Uterus (tissue), 2 donors: Measurements from ENCODE around the gene PTBP2.

ENCODE experiments used
- CTCF ChIP-seq, 4 experiments: fragments of 200-600 bp in 2 of 4; fragments of 450-650 bp in 2 of 4; sonication (generic) in 2 of 4; IDR thresholded peaks; one replicate each; pipeline ENCODE4 v1.5.1; 2016 to 2019; ENCODE audit warnings: antibody characterized with exemption in 4 of 4, mild to moderate bottlenecking in 2 of 4, moderate library complexity in 1 of 4
- POLR2A ChIP-seq, 2 donors: fragments of 450-650 bp; IDR thresholded peaks; one replicate each; pipeline ENCODE4 v1.6.1; 2016; ENCODE audit warnings: antibody characterized with exemption in 2 of 2, mild to moderate bottlenecking in 1 of 2, moderate library complexity in 1 of 2

DNA sequence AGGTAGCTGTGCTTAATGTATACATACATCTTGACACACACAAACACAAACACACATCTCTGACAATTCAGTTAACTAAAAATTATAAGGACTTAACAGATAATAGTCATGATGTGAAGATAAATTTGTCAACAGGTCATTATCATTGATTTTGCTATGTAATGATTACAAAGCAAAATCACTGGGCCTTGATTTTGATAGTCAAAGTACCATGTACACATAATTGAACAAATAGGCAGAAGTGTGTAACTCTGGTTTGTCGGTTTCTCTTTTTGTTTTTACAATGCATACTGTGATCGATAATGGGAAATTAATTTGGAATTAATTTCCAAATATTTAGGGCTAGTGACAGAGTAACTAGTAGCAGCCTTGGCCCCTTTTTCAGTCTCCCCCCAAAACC lies 30.8 kb downstream of the PTBP2 start:
- TF ChIP-seq CTCF (IDR thresholded peaks at IDR 0.05) (no peak), POLR2A (IDR thresholded peaks at IDR 0.05) (no peak)
